Panc1 (cell line): ENCODE data around the gene STUB1.

Source experiments
- CTCF ChIP-seq: fragments of 450-650 bp; IDR thresholded peaks from 2 replicates; pipeline ENCODE4 v1.5.1; 2017; ENCODE audit warnings: mild to moderate bottlenecking
- REST ChIP-seq, 2 experiments: IDR thresholded peaks; 2 replicates each; pipeline ENCODE4 v1.6.1; 2011 to 2012; ENCODE audit warnings: low read depth in 2 of 2, control low read depth in 1 of 2, low read length in 1 of 2, mild to moderate bottlenecking in 1 of 2, moderate library complexity in 1 of 2; ENCODE audit not compliant: insufficient read depth in 1 of 2
- SIN3A ChIP-seq: IDR thresholded peaks from 2 replicates; pipeline ENCODE4 v1.6.1; 2012; ENCODE audit warnings: low read depth, mild to moderate bottlenecking, low read length, moderate library complexity, borderline replicate concordance; ENCODE audit not compliant: insufficient read depth

- TF ChIP-seq CTCF (no peak), SIN3A (no peak), REST (IDR thresholded peaks at IDR 0.05; ENCODE audit: insufficient read depth in 1 of 2, low read depth in 2 of 2, low read length in 1 of 2) (no peak)
These were observed 37.8 kb upstream of the STUB1 start for GRCh38 chr16:642189-643049.
